HEK293 (cell line): Measurements from ENCODE around the gene CYP27C1.
"Not testable (repeated sequence)": the region's sequence is repeated elsewhere in the genome, so short reads cannot be mapped to it uniquely, and the experiment has no call there.

Source experiments
- CTCF ChIA-PET: fragments of 350-600 bp; formaldehyde crosslinking; extraction: SDS; loops from one replicate; lab custom pipeline; 2021; ENCODE audit warnings: antibody characterized with exemption; lab: Yijun Ruan, JAX
- POLR2A ChIA-PET: fragments of 300-600 bp; formaldehyde crosslinking; extraction: SDS; loops from one replicate; lab custom pipeline; 2020; ENCODE audit warnings: antibody characterized with exemption, inconsistent platforms; lab: Yijun Ruan, JAX
- H3K27ac ChIP-seq: fragments of 200-500 bp; sonication (Bioruptor generic); 2 replicates; pipeline ENCODE4 v1.5.1; 2014; ENCODE audit warnings: low read depth, low read length, control low read depth, inconsistent platforms; ENCODE audit errors: extremely low read depth
- H3K36me3 ChIP-seq, 2 experiments: fragments of 200-500 bp in 1 of 2; sonication (Bioruptor generic) in 1 of 2; 1 replicate in 1 of 2; 2 replicates in 1 of 2; pipeline ENCODE4 v1.5.1; 2014 to 2017; ENCODE audit warnings: inconsistent platforms in 2 of 2, low read length in 2 of 2; ENCODE audit not compliant: control insufficient read depth in 2 of 2, insufficient read depth in 1 of 2
- H3K4me1 ChIP-seq: fragments of 200-500 bp; sonication (Bioruptor generic); 2 replicates; pipeline ENCODE4 v1.5.1; 2014; ENCODE audit warnings: mild to moderate bottlenecking, low read length, inconsistent platforms; ENCODE audit not compliant: control insufficient read depth, insufficient read depth
- H3K4me3 ChIP-seq: 2 replicates; pipeline ENCODE4 v1.5.1; 2011; ENCODE audit warnings: low read depth, mild to moderate bottlenecking, control low read depth, low read length, moderate library complexity
- H3K9me3 ChIP-seq: fragments of 200-500 bp; sonication (Bioruptor generic); 2 replicates; pipeline ENCODE4 v1.5.1; 2014; ENCODE audit warnings: low read depth, low read length, inconsistent platforms; ENCODE audit not compliant: control insufficient read depth, insufficient read depth
- GLIS1 ChIP-seq: fragments of 450-650 bp; formaldehyde crosslinking; IDR thresholded peaks from 2 replicates; pipeline ENCODE4 v1.5.1; 2016; ENCODE audit warnings: missing biosample characterization, missing genetic modification characterization
- KLF8 ChIP-seq: fragments of 450-650 bp; formaldehyde crosslinking; IDR thresholded peaks from 2 replicates; pipeline ENCODE4 v1.5.1; 2016; ENCODE audit warnings: missing biosample characterization, missing genetic modification characterization
- MZF1 ChIP-seq: fragments of 450-650 bp; formaldehyde crosslinking; IDR thresholded peaks from 2 replicates; pipeline ENCODE4 v1.5.1; 2017; ENCODE audit warnings: missing biosample characterization, missing genetic modification characterization, borderline replicate concordance
- PRDM1 ChIP-seq: fragments of 450-650 bp; formaldehyde crosslinking; IDR thresholded peaks from 2 replicates; pipeline ENCODE4; 2016; ENCODE audit warnings: missing biosample characterization, missing genetic modification characterization
- SCRT2 ChIP-seq: fragments of 450-650 bp; formaldehyde crosslinking; IDR thresholded peaks from 2 replicates; pipeline ENCODE4 v1.5.1; 2016; ENCODE audit warnings: missing biosample characterization, missing genetic modification characterization
- ZNF140 ChIP-seq: fragments of 450-650 bp; formaldehyde crosslinking; IDR thresholded peaks from 2 replicates; pipeline ENCODE4 v1.5.1; 2016; ENCODE audit warnings: missing biosample characterization, missing genetic modification characterization
- ZNF16 ChIP-seq: fragments of 450-650 bp; formaldehyde crosslinking; IDR thresholded peaks from 2 replicates; pipeline ENCODE4 v1.5.1; 2016; ENCODE audit warnings: low read depth, missing biosample characterization, missing genetic modification characterization
- ZNF341 ChIP-seq: fragments of 450-650 bp; formaldehyde crosslinking; IDR thresholded peaks from 2 replicates; pipeline ENCODE4; 2016; ENCODE audit warnings: low read depth, missing biosample characterization, missing genetic modification characterization
- ZNF350 ChIP-seq: fragments of 450-650 bp; formaldehyde crosslinking; IDR thresholded peaks from 2 replicates; pipeline ENCODE4 v1.5.0; 2017; ENCODE audit warnings: missing biosample characterization, mild to moderate bottlenecking, missing genetic modification characterization
- ZNF433 ChIP-seq: fragments of 450-650 bp; formaldehyde crosslinking; IDR thresholded peaks from 2 replicates; pipeline ENCODE4 v1.5.1; 2016; ENCODE audit warnings: missing biosample characterization, missing genetic modification characterization, low read depth
- ZNF473 ChIP-seq: fragments of 450-650 bp; formaldehyde crosslinking; IDR thresholded peaks from 2 replicates; pipeline ENCODE4 v1.5.1; 2017; ENCODE audit warnings: missing biosample characterization, missing genetic modification characterization
- ZNF514 ChIP-seq: fragments of 450-650 bp; formaldehyde crosslinking; IDR thresholded peaks from 2 replicates; pipeline ENCODE4 v1.5.1; 2016; ENCODE audit warnings: missing biosample characterization, missing genetic modification characterization
- ZNF555 ChIP-seq: fragments of 450-650 bp; formaldehyde crosslinking; conservative IDR thresholded peaks from 2 replicates; pipeline ENCODE4 v1.5.1; 2017; ENCODE audit warnings: missing biosample characterization, mild to moderate bottlenecking, missing genetic modification characterization, inconsistent platforms
- ZNF600 ChIP-seq: fragments of 450-650 bp; formaldehyde crosslinking; IDR thresholded peaks from 2 replicates; pipeline ENCODE4 v1.5.1; 2016; ENCODE audit warnings: missing biosample characterization, missing genetic modification characterization
- ZNF76 ChIP-seq: fragments of 450-650 bp; formaldehyde crosslinking; IDR thresholded peaks from 2 replicates; pipeline ENCODE4; 2016; ENCODE audit warnings: low read depth, missing biosample characterization, missing genetic modification characterization, borderline replicate concordance
- ZNF777 ChIP-seq: fragments of 450-650 bp; formaldehyde crosslinking; IDR thresholded peaks from 2 replicates; pipeline ENCODE4 v1.5.1; 2017; ENCODE audit warnings: missing biosample characterization, missing genetic modification characterization, borderline replicate concordance
- ZNF837 ChIP-seq: fragments of 450-650 bp; formaldehyde crosslinking; IDR thresholded peaks from 2 replicates; pipeline ENCODE4 v1.5.1; 2016; ENCODE audit warnings: missing biosample characterization, missing genetic modification characterization
- ZSCAN4 ChIP-seq: fragments of 450-650 bp; formaldehyde crosslinking; IDR thresholded peaks from 2 replicates; pipeline ENCODE4 v1.5.1; 2017; ENCODE audit warnings: missing biosample characterization, missing genetic modification characterization
- TF ChIP-seq, protein P1 (sequence below): fragments of 450-650 bp; formaldehyde crosslinking; IDR thresholded peaks from 2 replicates; pipeline ENCODE4 v1.5.1; 2016; ENCODE audit warnings: missing biosample characterization, missing genetic modification characterization
- TF ChIP-seq, protein P2 (sequence below): fragments of 450-650 bp; formaldehyde crosslinking; IDR thresholded peaks from 2 replicates; pipeline ENCODE4 v1.5.1; 2016; ENCODE audit warnings: missing biosample characterization, missing genetic modification characterization

CYP27C1 gene

DNA sequence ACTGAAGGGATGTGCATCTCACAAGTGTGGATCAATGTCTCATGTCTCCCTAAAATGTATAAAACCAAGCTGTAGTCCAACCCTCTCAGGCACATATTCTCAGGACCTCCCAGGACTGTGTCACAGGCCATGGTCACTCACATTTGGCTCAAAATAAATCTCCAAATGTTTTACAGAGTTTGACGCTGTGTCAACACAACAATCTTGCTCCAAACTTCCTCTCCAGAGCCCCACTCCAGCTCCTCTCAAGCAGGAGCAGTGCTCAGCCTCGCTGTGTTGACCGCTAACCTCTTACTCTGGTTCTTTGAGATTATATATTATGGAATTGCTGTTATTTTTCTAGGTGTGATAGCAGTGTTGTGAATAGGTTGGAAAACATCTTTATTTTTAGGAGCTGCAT, 56.2 kb downstream of the CYP27C1 start:
- no peaks in the 10 kb centered on the region for H3K36me3 ChIP-seq
- H3K4me1 ChIP-seq: no peaks in the 10 kb centered on the region
- TF ChIP-seq ZNF600 (tag by site-specific recombination): no peak
- TF ChIP-seq PRDM1 (tag by site-specific recombination): no peak
- no peak for TF ChIP-seq KLF8 (tag by site-specific recombination)
- TF ChIP-seq SCRT2 (tag by site-specific recombination): no peak
- TF ChIP-seq ZNF341: no peak
- TF ChIP-seq ZNF16 (tag by site-specific recombination): no peak
- TF ChIP-seq ZNF433: no peak
- no peak for TF ChIP-seq ZSCAN4 (tag by site-specific recombination)
- TF ChIP-seq, protein P1, sequence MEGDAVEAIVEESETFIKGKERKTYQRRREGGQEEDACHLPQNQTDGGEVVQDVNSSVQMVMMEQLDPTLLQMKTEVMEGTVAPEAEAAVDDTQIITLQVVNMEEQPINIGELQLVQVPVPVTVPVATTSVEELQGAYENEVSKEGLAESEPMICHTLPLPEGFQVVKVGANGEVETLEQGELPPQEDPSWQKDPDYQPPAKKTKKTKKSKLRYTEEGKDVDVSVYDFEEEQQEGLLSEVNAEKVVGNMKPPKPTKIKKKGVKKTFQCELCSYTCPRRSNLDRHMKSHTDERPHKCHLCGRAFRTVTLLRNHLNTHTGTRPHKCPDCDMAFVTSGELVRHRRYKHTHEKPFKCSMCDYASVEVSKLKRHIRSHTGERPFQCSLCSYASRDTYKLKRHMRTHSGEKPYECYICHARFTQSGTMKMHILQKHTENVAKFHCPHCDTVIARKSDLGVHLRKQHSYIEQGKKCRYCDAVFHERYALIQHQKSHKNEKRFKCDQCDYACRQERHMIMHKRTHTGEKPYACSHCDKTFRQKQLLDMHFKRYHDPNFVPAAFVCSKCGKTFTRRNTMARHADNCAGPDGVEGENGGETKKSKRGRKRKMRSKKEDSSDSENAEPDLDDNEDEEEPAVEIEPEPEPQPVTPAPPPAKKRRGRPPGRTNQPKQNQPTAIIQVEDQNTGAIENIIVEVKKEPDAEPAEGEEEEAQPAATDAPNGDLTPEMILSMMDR (tag by site-specific recombination): no peak
- TF ChIP-seq ZNF777 (tag by site-specific recombination): no peak
- TF ChIP-seq, protein P2, sequence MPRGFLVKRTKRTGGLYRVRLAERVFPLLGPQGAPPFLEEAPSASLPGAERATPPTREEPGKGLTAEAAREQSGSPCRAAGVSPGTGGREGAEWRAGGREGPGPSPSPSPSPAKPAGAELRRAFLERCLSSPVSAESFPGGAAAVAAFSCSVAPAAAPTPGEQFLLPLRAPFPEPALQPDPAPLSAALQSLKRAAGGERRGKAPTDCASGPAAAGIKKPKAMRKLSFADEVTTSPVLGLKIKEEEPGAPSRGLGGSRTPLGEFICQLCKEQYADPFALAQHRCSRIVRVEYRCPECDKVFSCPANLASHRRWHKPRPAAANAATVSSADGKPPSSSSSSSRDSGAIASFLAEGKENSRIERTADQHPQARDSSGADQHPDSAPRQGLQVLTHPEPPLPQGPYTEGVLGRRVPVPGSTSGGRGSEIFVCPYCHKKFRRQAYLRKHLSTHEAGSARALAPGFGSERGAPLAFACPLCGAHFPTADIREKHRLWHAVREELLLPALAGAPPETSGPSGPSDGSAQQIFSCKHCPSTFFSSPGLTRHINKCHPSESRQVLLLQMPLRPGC (tag by site-specific recombination): no peak
- no peak for TF ChIP-seq ZNF837
- no peak for TF ChIP-seq ZNF140 (tag by site-specific recombination)
- TF ChIP-seq ZNF76: no peak
- TF ChIP-seq ZNF473: no peak
- TF ChIP-seq, all 188 proteins: peak for 0
- no peak overlapping the region for H3K27ac ChIP-seq
- no peak overlapping the region for H3K4me3 ChIP-seq
- no peaks in the 10 kb centered on the region for H3K9me3 ChIP-seq
- POLR2A ChIA-PET: no interaction called here
- CTCF ChIA-PET: interaction anchor here (0.6 to 0.7 kb wide), 3 partner anchors 9 to 22 kb away, joined by 3 read pairs; no protein-coding TSS in a partner anchor

- POLR2A ChIA-PET: not testable (repeated sequence)
Measured at GRCh38 chr2:127163090-127163406, 57.1 kb downstream of the CYP27C1 start.

DNA sequence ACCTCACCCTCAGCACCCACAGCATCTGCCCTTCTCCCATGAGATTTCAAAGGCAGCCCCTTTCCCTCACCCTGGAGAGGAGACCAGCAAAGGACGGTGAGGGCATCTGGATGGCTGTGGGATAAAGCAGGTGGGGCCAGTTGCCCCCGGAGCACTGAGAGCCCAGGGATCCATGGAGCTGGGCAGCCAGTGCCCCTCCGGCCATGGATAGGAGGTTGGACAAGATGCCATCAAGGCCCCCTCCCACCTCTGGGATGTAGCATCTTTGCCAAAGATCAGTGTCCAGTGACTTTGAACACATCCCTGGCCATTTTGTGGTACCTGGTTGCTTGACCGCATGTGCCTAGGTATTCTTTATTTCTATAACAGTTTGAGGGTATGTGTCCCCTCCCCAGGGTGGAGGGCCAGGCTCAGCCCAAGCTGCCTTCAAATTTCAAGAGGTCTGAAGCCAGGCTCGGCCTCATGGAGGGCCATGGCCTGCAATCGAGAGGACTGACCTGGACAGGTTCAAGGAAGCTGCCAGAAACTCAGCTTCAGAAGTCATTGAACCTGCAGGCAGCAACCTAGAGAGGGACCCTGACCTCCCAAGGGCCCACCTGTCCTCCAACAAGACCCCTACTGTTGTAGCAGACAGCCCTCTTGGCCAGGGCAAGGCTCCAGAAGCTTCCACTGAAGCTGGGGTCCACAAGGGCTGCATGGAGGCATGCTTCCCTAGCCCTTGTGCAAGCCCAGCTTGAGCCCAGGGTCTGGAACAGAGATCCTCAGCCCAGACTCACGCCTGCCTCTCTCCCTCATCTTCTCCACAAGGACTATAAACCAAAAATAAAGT, 57.6 kb downstream of the CYP27C1 start:
- H3K4me1 ChIP-seq: no peaks in the 10 kb centered on the region
- H3K27ac ChIP-seq: no peak overlapping the region
- H3K4me3 ChIP-seq: no peak overlapping the region
- CTCF ChIA-PET: no interaction called here
- TF ChIP-seq GLIS1 (tag by site-specific recombination) (no peak), ZNF350 (tag by site-specific recombination) (no peak), ZNF514 (tag by site-specific recombination) (no peak), MZF1 (tag by site-specific recombination) (no peak), ZNF555 (tag by site-specific recombination) (no peak)
- POLR2A ChIA-PET: no interaction called here
- H3K9me3 ChIP-seq: no peaks in the 10 kb centered on the region
- H3K36me3 ChIP-seq: no peaks in the 10 kb centered on the region

More at GRCh38 chr2:127163090-127163406, 57.1 kb downstream of the CYP27C1 start:
- H3K4me1 ChIP-seq, H3K36me3 ChIP-seq, H3K4me3 ChIP-seq, H3K9me3 ChIP-seq, H3K27ac ChIP-seq: not testable (repeated sequence)
- CTCF ChIA-PET: interaction anchor here (0.6 kb wide), 1 partner anchor 580 kb away, joined by 3 read pairs; no protein-coding TSS in a partner anchor
